ENCODE results near the gene PIBF1. TPM values are rescaled to one million over a fixed set of nuclear protein-coding genes. Genes with fewer than 3 reads are reported as not detected.
"Not testable (repeated sequence)": the region's sequence is repeated elsewhere in the genome, so short reads cannot be mapped to it uniquely, and the experiment has no call there.

Gene PIBF1
- total RNA-seq, 1 experiment from 2014 or later = 39.1 TPM

GRCh38 chr13:72760189-72760588 is 21.7 kb upstream of the PIBF1 start:
- H3K27ac ChIP-seq (ENCODE audit: low read length) = 0 out of 2 replicates have a peak overlapping the region, but pooled peaks have one; percentile 19
- no peaks in the 10 kb centered on the region for H3K9me3 ChIP-seq (ENCODE audit: low read length)
- DNase-seq = no peak
- peaks cover 12% of the 10 kb centered on the region for H3K4me1 ChIP-seq (ENCODE audit: low read length)
- H3K4me3 ChIP-seq (ENCODE audit: low read length) = no peak overlapping the region
- H3K79me2 ChIP-seq (ENCODE audit: low read length) = peaks cover 18% of the 10 kb centered on the region
- peaks cover 75% of the 10 kb centered on the region for H3K36me3 ChIP-seq (ENCODE audit: insufficient read depth, low read length)
- H3K9me2 ChIP-seq (replicated peaks; ENCODE audit: insufficient read depth, low read length) = no peaks in the 10 kb centered on the region
- H2AFZ ChIP-seq (ENCODE audit: low read length) = no peak overlapping the region
- H4K20me1 ChIP-seq (ENCODE audit: insufficient read depth, low read depth, low read length) = no peaks in the 10 kb centered on the region
- H3K9ac ChIP-seq (ENCODE audit: low read length) = no peak overlapping the region
- no peak overlapping the region for H3K4me2 ChIP-seq (ENCODE audit: low read depth, low read length, poor library complexity, severe bottlenecking)
- H3K27me3 ChIP-seq (ENCODE audit: low read length) = no peaks in the 10 kb centered on the region

GRCh38 chr13:72763411-72763810 is 18.5 kb upstream of the PIBF1 start:
- H3K9ac ChIP-seq (ENCODE audit: low read length) = no peak overlapping the region
- peaks cover 12% of the 10 kb centered on the region for H3K4me1 ChIP-seq (ENCODE audit: low read length)
- H3K9me3 ChIP-seq (ENCODE audit: low read length) = no peaks in the 10 kb centered on the region
- no peaks in the 10 kb centered on the region for H3K9me2 ChIP-seq (replicated peaks; ENCODE audit: insufficient read depth, low read length)
- H3K4me2 ChIP-seq (ENCODE audit: low read depth, low read length, poor library complexity, severe bottlenecking) = no peak overlapping the region
- no peak overlapping the region for H3K4me3 ChIP-seq (ENCODE audit: low read length)
- H4K20me1 ChIP-seq (ENCODE audit: insufficient read depth, low read depth, low read length) = no peaks in the 10 kb centered on the region
- no peak for DNase-seq
- H3K27ac ChIP-seq (ENCODE audit: low read length) = no peak overlapping the region
- no peaks in the 10 kb centered on the region for H3K27me3 ChIP-seq (ENCODE audit: low read length)
- H3K36me3 ChIP-seq (ENCODE audit: insufficient read depth, low read length) = peaks cover 85% of the 10 kb centered on the region
- no peak overlapping the region for H2AFZ ChIP-seq (ENCODE audit: low read length)
- peaks cover 14% of the 10 kb centered on the region for H3K79me2 ChIP-seq (ENCODE audit: low read length)

- H3K27ac ChIP-seq (ENCODE audit: low read length) = no peak overlapping the region
- peaks cover 39% of the 10 kb centered on the region for H3K79me2 ChIP-seq (ENCODE audit: low read length)
- H3K4me3 ChIP-seq (ENCODE audit: low read length) = no peak overlapping the region
- no peak overlapping the region for H3K9ac ChIP-seq (ENCODE audit: low read length)
- no peak overlapping the region for H2AFZ ChIP-seq (ENCODE audit: low read length)
- peaks cover 87% of the 10 kb centered on the region for H3K36me3 ChIP-seq (ENCODE audit: insufficient read depth, low read length)
- no peak for DNase-seq
- H3K9me2 ChIP-seq (replicated peaks; ENCODE audit: insufficient read depth, low read length) = no peaks in the 10 kb centered on the region
- H3K4me1 ChIP-seq (ENCODE audit: low read length) = peaks cover under 1% of the 10 kb centered on the region; the same call in 1 of the 2 replicates
- no peak overlapping the region for H3K4me2 ChIP-seq (ENCODE audit: low read depth, low read length, poor library complexity, severe bottlenecking)
- no peaks in the 10 kb centered on the region for H3K27me3 ChIP-seq (ENCODE audit: low read length)
- H3K9me3 ChIP-seq (ENCODE audit: low read length) = no peaks in the 10 kb centered on the region
- no peaks in the 10 kb centered on the region for H4K20me1 ChIP-seq (ENCODE audit: insufficient read depth, low read depth, low read length)
Measured at GRCh38 chr13:72774019-72774418, 7.9 kb upstream of the PIBF1 start.

GRCh38 chr13:72782717-72783116 is 784 bp downstream of the PIBF1 start:
- H3K4me2 ChIP-seq (ENCODE audit: low read depth, low read length, poor library complexity, severe bottlenecking) = peak overlapping the region; percentile 97
- H3K4me3 ChIP-seq (ENCODE audit: low read length) = peak overlapping the region; percentile 93
- no peak overlapping the region for H2AFZ ChIP-seq (ENCODE audit: low read length)
- peak overlapping the region; percentile 91 for H3K9ac ChIP-seq (ENCODE audit: low read length)
- H3K9me3 ChIP-seq (ENCODE audit: low read length) = no peaks in the 10 kb centered on the region
- peak overlapping the region; percentile 62; the same call in 1 of the 2 replicates for H3K27ac ChIP-seq (ENCODE audit: low read length)
- H3K79me2 ChIP-seq (ENCODE audit: low read length) = peaks cover 98% of the 10 kb centered on the region
- H3K36me3 ChIP-seq (ENCODE audit: insufficient read depth, low read length) = peaks cover 45% of the 10 kb centered on the region
- no peaks in the 10 kb centered on the region for H3K9me2 ChIP-seq (replicated peaks; ENCODE audit: insufficient read depth, low read length)
- DNase-seq = peak; percentile 63
- peaks cover 28% of the 10 kb centered on the region for H3K4me1 ChIP-seq (ENCODE audit: low read length)
- H4K20me1 ChIP-seq (ENCODE audit: insufficient read depth, low read depth, low read length) = peaks cover 3% of the 10 kb centered on the region; the same call in 1 of the 2 replicates
- no peaks in the 10 kb centered on the region for H3K27me3 ChIP-seq (ENCODE audit: low read length)

GRCh38 chr13:72784679-72785078 is 2.7 kb downstream of the PIBF1 start:
- not testable (repeated sequence) for H3K27me3 ChIP-seq (ENCODE audit: low read length); DNase-seq; H3K9me3 ChIP-seq (ENCODE audit: low read length); H3K9ac ChIP-seq (ENCODE audit: low read length); H3K27ac ChIP-seq (ENCODE audit: low read length); H3K9me2 ChIP-seq (replicated peaks; ENCODE audit: insufficient read depth, low read length); H3K4me3 ChIP-seq (ENCODE audit: low read length); H2AFZ ChIP-seq (ENCODE audit: low read length); H4K20me1 ChIP-seq (ENCODE audit: insufficient read depth, low read depth, low read length); H3K4me2 ChIP-seq (ENCODE audit: low read depth, low read length, poor library complexity, severe bottlenecking)
- peaks cover 98% of the 10 kb centered on the region for H3K79me2 ChIP-seq (ENCODE audit: low read length)
- peaks cover 21% of the 10 kb centered on the region for H3K4me1 ChIP-seq (ENCODE audit: low read length)
- H3K36me3 ChIP-seq (ENCODE audit: insufficient read depth, low read length) = peaks cover 31% of the 10 kb centered on the region

- Histone ChIP-seq H3K4me1 (ENCODE audit: low read length) (peaks cover 1% of the 10 kb centered on the region), H3K27me3 (ENCODE audit: low read length) (no peaks in the 10 kb centered on the region), H3K4me2 (ENCODE audit: low read depth, low read length, poor library complexity, severe bottlenecking) (no peak overlapping the region), H3K36me3 (ENCODE audit: insufficient read depth, low read length) (peaks cover 60% of the 10 kb centered on the region), H3K9ac (ENCODE audit: low read length) (no peak overlapping the region), H2AFZ (ENCODE audit: low read length) (no peak overlapping the region), H3K79me2 (ENCODE audit: low read length) (peaks cover 96% of the 10 kb centered on the region), H4K20me1 (ENCODE audit: insufficient read depth, low read depth, low read length) (no peaks in the 10 kb centered on the region), H3K9me3 (ENCODE audit: low read length) (no peaks in the 10 kb centered on the region), H3K27ac (ENCODE audit: low read length) (no peak overlapping the region), H3K4me3 (ENCODE audit: low read length) (no peak overlapping the region), H3K9me2 (replicated peaks; ENCODE audit: insufficient read depth, low read length) (no peaks in the 10 kb centered on the region)
- DNase-seq = no peak
Measured at GRCh38 chr13:72788831-72789230, 6.9 kb downstream of the PIBF1 start.

- H3K4me3 ChIP-seq (ENCODE audit: low read length) = no peak overlapping the region
- H3K4me1 ChIP-seq (ENCODE audit: low read length) = no peaks in the 10 kb centered on the region
- no peak for DNase-seq
- no peaks in the 10 kb centered on the region for H3K9me3 ChIP-seq (ENCODE audit: low read length)
- no peak overlapping the region for H3K4me2 ChIP-seq (ENCODE audit: low read depth, low read length, poor library complexity, severe bottlenecking)
- peaks cover 64% of the 10 kb centered on the region for H3K36me3 ChIP-seq (ENCODE audit: insufficient read depth, low read length)
- H3K27ac ChIP-seq (ENCODE audit: low read length) = no peak overlapping the region
- no peak overlapping the region for H3K9ac ChIP-seq (ENCODE audit: low read length)
- peaks cover 89% of the 10 kb centered on the region for H3K79me2 ChIP-seq (ENCODE audit: low read length)
- H3K27me3 ChIP-seq (ENCODE audit: low read length) = no peaks in the 10 kb centered on the region
- no peaks in the 10 kb centered on the region for H3K9me2 ChIP-seq (replicated peaks; ENCODE audit: insufficient read depth, low read length)
- no peaks in the 10 kb centered on the region for H4K20me1 ChIP-seq (ENCODE audit: insufficient read depth, low read depth, low read length)
- no peak overlapping the region for H2AFZ ChIP-seq (ENCODE audit: low read length)
Measured at GRCh38 chr13:72792640-72793039, 10.7 kb downstream of the PIBF1 start.

- Histone ChIP-seq H3K4me2 (ENCODE audit: low read depth, low read length, poor library complexity, severe bottlenecking) (no peak overlapping the region), H3K36me3 (ENCODE audit: insufficient read depth, low read length) (peaks cover 81% of the 10 kb centered on the region), H4K20me1 (ENCODE audit: insufficient read depth, low read depth, low read length) (no peaks in the 10 kb centered on the region)
Measured at GRCh38 chr13:72798817-72799216, 16.9 kb downstream of the PIBF1 start.

GRCh38 chr13:72804301-72804700 is 22.4 kb downstream of the PIBF1 start:
- Histone ChIP-seq H3K4me3 (ENCODE audit: low read length) (no peak overlapping the region), H3K9ac (ENCODE audit: low read length) (no peak overlapping the region), H3K9me2 (replicated peaks; ENCODE audit: insufficient read depth, low read length) (no peaks in the 10 kb centered on the region), H3K9me3 (ENCODE audit: low read length) (no peaks in the 10 kb centered on the region), H2AFZ (ENCODE audit: low read length) (no peak overlapping the region), H3K79me2 (ENCODE audit: low read length) (peaks cover 51% of the 10 kb centered on the region), H4K20me1 (ENCODE audit: insufficient read depth, low read depth, low read length) (no peaks in the 10 kb centered on the region), H3K36me3 (ENCODE audit: insufficient read depth, low read length) (peaks cover 57% of the 10 kb centered on the region), H3K4me2 (ENCODE audit: low read depth, low read length, poor library complexity, severe bottlenecking) (no peak overlapping the region), H3K4me1 (ENCODE audit: low read length) (no peaks in the 10 kb centered on the region), H3K27ac (ENCODE audit: low read length) (no peak overlapping the region), H3K27me3 (ENCODE audit: low read length) (no peaks in the 10 kb centered on the region)
- DNase-seq = no peak

More at GRCh38 chr13:72798817-72799216, 16.9 kb downstream of the PIBF1 start:
- Histone ChIP-seq H3K4me3 (ENCODE audit: low read length) (no peak overlapping the region), H3K9me2 (replicated peaks; ENCODE audit: insufficient read depth, low read length) (no peaks in the 10 kb centered on the region), H3K79me2 (ENCODE audit: low read length) (peaks cover 82% of the 10 kb centered on the region), H3K27me3 (ENCODE audit: low read length) (no peaks in the 10 kb centered on the region), H2AFZ (ENCODE audit: low read length) (no peak overlapping the region), H3K9ac (ENCODE audit: low read length) (no peak overlapping the region), H3K9me3 (ENCODE audit: low read length) (no peaks in the 10 kb centered on the region), H3K27ac (ENCODE audit: low read length) (no peak overlapping the region), H3K4me1 (ENCODE audit: low read length) (no peaks in the 10 kb centered on the region)
- DNase-seq = no peak
